ENCODE measurements around the gene CYB5R4. TPM values are rescaled to one million over a fixed set of nuclear protein-coding genes. Genes with fewer than 3 reads are reported as not detected.

CYB5R4 gene
- total RNA-seq, 2 experiments from 2014 or later = 26.8 to 27.3 TPM

Other genes with a start within 250 kb of the CYB5R4 start
- not detected for gene SNAP91, start 150.6 kb upstream of the CYB5R4 start, total RNA-seq
- gene RIPPLY2, start 6.3 kb upstream of the CYB5R4 start, total RNA-seq = not detected
- gene MRAP2, start 174.1 kb downstream of the CYB5R4 start, total RNA-seq = not detected